Gastroesophageal sphincter (tissue), 4 donors: ENCODE results near the gene ZSWIM4. TPM values are rescaled to one million over a fixed set of nuclear protein-coding genes. Genes with fewer than 3 reads are reported as not detected.

Experiments
- ATAC-seq: fragments of 150-250 bp; one replicate; pipeline ENCODE4 v1.9.1; 2016; ENCODE audit warnings: mild to moderate bottlenecking, moderate library complexity
- H3K27ac ChIP-seq, 4 donors: fragments of 200-600 bp; sonication (generic) in 3 of 4; 1 replicate in 3 of 4; 2 replicates in 1 of 4; pipeline ENCODE4 v1.5.1; 2016 to 2019
- H3K27me3 ChIP-seq: fragments of 200-600 bp; sonication (generic); one replicate; pipeline ENCODE4 v1.5.1; 2019
- H3K36me3 ChIP-seq, 2 donors: fragments of 200-600 bp; sonication (generic); one replicate each; pipeline ENCODE4 v1.5.1; 2019; ENCODE audit warnings: control low read depth in 1 of 2
- H3K4me1 ChIP-seq, 3 donors: fragments of 200-600 bp; sonication (generic); 1 replicate in 2 of 3; 2 replicates in 1 of 3; pipeline ENCODE4 v1.5.1; 2016 to 2019; ENCODE audit warnings: control low read depth in 2 of 3
- H3K4me3 ChIP-seq, 2 donors: fragments of 200-600 bp; sonication (generic); one replicate each; pipeline ENCODE4 v1.5.1; 2019; ENCODE audit warnings: mild to moderate bottlenecking in 1 of 2, moderate library complexity in 1 of 2
- H3K9me3 ChIP-seq, 3 donors: fragments of 200-600 bp; sonication (generic); one replicate each; pipeline ENCODE4 v1.5.1; 2017 to 2019; ENCODE audit warnings: control low read depth in 2 of 3
- EP300 ChIP-seq: sonication (generic); formaldehyde crosslinking; IDR thresholded peaks from one replicate; pipeline ENCODE4 v1.6.1; 2017; ENCODE audit warnings: antibody characterized with exemption, mild to moderate bottlenecking
- POLR2A ChIP-seq, 2 donors: fragments of 450-650 bp; IDR thresholded peaks; one replicate each; pipeline ENCODE4 v1.6.1; 2017; ENCODE audit warnings: antibody characterized with exemption in 2 of 2, mild to moderate bottlenecking in 2 of 2, moderate library complexity in 1 of 2
- POLR2AphosphoS5 ChIP-seq: sonication (generic); formaldehyde crosslinking; IDR thresholded peaks from one replicate; pipeline ENCODE4 v1.6.1; 2017; ENCODE audit warnings: antibody characterized with exemption
- WGBS, 2 donors: methylation state at CpG; one replicate each; pipeline ENCODE4 v1.1.5; 2018; ENCODE audit warnings: low coverage in 1 of 2; 5-methylcytosine and 5-hydroxymethylcytosine counted together
- total RNA-seq, 4 donors: library from RNA; depleted of rRNA; stranded (reverse); fragments of >200 nt; gene quantifications; one replicate each; pipeline ENCODE4 v1.1.0, GENCODE V29; 2016
- TF ChIP-seq, protein P1 (sequence below), 4 experiments: fragments of 200-600 bp in 2 of 4; fragments of 450-650 bp in 2 of 4; sonication (generic) in 1 of 4; IDR thresholded peaks; one replicate each; pipeline ENCODE4 v1.5.1; 2017 to 2019; ENCODE audit warnings: antibody characterized with exemption in 4 of 4, mild to moderate bottlenecking in 2 of 4, moderate library complexity in 2 of 4

The ZSWIM4 gene
- total RNA-seq, 4 donors from 2014 or later: 3.9 to 9.2 (median 4.2) TPM

DNA sequence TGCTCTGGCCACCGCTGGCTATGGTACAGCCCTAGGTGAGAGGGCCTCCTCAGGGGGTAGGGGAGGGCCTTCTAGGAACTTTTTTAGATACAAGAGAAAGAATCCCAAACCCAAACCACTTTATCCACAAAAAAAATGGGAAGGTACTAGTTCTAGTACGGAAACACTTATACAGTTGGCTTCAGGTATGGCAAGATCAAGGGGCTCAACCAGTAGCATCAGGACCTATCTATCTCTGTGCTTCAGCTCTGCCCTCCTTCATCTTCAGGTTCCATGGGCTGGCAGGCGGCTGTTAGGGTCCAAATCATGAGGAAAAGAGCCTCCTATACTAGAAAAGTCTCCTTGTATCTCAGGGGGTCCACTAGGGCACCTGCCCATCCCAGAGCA, 29.2 kb upstream of the ZSWIM4 start:
- WGBS, 2 donors: 100% methylated on average over 1 of the region's 3 CpGs; no CpG with 5 or more reads in 1 of the 2 donors
- Histone ChIP-seq H3K4me3 (peak overlapping the region in 1 of 2 donors; percentile 62), H3K27me3 (no peaks in the 10 kb centered on the region), H3K4me1 (peaks cover 0 to 27% (median 0%) of the 10 kb centered on the region in 3 donors), H3K9me3 (no peaks in the 10 kb centered on the region), H3K36me3 (peaks cover 0 to 63% of the 10 kb centered on the region in 2 donors), H3K27ac (peak overlapping the region in 1 of 4 donors; percentile 84)
- no peak for ATAC-seq
- TF ChIP-seq, protein P1, sequence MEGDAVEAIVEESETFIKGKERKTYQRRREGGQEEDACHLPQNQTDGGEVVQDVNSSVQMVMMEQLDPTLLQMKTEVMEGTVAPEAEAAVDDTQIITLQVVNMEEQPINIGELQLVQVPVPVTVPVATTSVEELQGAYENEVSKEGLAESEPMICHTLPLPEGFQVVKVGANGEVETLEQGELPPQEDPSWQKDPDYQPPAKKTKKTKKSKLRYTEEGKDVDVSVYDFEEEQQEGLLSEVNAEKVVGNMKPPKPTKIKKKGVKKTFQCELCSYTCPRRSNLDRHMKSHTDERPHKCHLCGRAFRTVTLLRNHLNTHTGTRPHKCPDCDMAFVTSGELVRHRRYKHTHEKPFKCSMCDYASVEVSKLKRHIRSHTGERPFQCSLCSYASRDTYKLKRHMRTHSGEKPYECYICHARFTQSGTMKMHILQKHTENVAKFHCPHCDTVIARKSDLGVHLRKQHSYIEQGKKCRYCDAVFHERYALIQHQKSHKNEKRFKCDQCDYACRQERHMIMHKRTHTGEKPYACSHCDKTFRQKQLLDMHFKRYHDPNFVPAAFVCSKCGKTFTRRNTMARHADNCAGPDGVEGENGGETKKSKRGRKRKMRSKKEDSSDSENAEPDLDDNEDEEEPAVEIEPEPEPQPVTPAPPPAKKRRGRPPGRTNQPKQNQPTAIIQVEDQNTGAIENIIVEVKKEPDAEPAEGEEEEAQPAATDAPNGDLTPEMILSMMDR (IDR thresholded peaks at IDR 0.05): no peak
- TF ChIP-seq POLR2AphosphoS5 (no peak), POLR2A (IDR thresholded peaks at IDR 0.05) (no peak), EP300 (no peak)

DNA sequence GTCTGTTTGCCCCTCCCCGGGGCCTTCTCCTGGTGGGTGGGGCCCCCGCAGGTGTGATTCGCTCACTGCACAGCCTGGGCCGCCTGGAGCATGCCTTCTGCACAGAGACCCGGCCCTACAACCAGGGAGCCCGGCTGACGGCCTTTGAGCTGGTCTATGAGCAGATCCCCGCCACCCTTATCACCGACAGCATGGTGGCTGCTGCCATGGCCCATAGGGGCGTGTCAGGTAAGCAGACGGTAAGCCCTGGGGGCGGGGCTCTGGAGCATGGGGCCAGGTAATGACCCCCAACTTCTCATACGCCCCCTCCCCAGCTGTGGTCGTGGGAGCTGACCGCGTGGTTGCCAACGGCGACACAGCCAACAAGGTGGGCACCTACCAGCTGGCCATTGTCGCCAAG, 26.7 kb upstream of the ZSWIM4 start:
- Histone ChIP-seq H3K4me3 (no peak overlapping the region), H3K36me3 (peaks cover 0 to 54% of the 10 kb centered on the region in 2 donors)

GRCh38 chr19:13770013-13770635, 25.1 kb upstream of the ZSWIM4 start:
- Histone ChIP-seq H3K9me3 (no peaks in the 10 kb centered on the region), H3K27ac (no peak overlapping the region), H3K4me3 (no peak overlapping the region), H3K4me1 (peaks cover 0 to 29% (median 4%) of the 10 kb centered on the region in 3 donors), H3K36me3 (peaks cover 0 to 54% of the 10 kb centered on the region in 2 donors), H3K27me3 (no peaks in the 10 kb centered on the region)
- WGBS, 2 donors: 70 to 81% methylated on average over 4 to 7 of the region's 16 CpGs
- TF ChIP-seq, protein P1 (IDR thresholded peaks at IDR 0.05): no peak
- TF ChIP-seq POLR2A (IDR thresholded peaks at IDR 0.05) (no peak), POLR2AphosphoS5 (no peak), EP300 (no peak)
- no peak for ATAC-seq

More for the DNA sequence above, 26.7 kb upstream of the ZSWIM4 start:
- Histone ChIP-seq H3K27me3 (no peaks in the 10 kb centered on the region), H3K9me3 (no peaks in the 10 kb centered on the region), H3K27ac (no peak overlapping the region), H3K4me1 (peaks cover 0 to 24% (median 0%) of the 10 kb centered on the region in 3 donors)
- WGBS, 2 donors: 90% methylated on average over 2 of the region's 19 CpGs; no CpG with 5 or more reads in 1 of the 2 donors
- no peak for ATAC-seq
- TF ChIP-seq POLR2A (IDR thresholded peaks at IDR 0.05) (no peak), EP300 (no peak)
- TF ChIP-seq, protein P1 (IDR thresholded peaks at IDR 0.05): no peak

DNA sequence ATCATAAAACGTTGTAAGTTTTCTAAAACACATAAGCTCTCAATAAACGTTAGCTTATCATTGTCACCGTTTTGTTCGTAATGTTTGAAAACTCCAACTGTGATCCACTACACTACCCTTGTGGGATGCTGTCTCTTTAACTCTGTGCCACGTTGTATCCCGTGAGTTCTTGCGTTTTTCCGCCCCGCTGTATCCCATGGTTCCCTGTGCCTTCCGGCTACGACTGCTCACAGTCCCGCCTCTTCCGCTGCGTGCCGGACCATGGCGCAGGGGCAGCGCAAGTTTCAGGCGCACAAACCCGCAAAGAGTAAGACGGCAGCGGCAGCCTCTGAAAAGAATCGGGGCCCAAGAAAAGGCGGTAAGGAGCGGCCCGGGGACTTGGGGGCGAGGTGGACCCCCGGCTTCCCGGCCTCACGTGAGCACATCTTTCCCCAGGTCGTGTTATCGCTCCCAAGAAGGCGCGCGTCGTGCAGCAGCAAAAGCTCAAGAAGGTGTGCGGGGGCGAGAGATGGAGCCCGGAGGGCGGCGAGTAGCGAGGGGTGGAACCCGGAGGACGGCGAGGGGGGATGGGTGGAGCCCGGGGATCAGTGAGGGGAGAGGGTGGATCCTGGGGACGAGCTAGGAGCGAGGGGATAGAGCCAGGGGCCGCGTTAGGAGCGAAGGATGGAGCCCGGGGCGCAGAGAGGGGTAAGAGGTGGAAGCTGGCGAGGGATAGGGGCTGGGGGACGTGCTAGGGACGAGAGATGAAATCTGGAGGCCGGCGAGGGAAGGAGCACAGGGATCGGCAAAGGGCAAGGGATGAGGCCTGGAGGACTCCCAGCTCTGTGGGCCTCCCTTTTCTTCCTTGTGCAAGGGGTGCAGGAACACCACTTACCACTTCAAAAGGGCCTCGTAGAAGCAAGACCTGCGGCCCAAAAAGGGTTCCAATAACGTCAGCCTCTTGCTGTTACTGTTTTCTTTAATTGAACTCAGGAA, 20.7 kb upstream of the ZSWIM4 start, which contains the start of gene C19orf53:
TSS of gene C19orf53 (plus strand) at position 240 of the 975 bp plus-strand sequence. CDS start at position 262, 22 bp downstream.
- TF ChIP-seq POLR2A (IDR thresholded peaks at IDR 0.05) (peak; percentile 90 to 92), POLR2AphosphoS5 (peak; percentile 99), EP300 (no peak)
- TF ChIP-seq, protein P1 (IDR thresholded peaks at IDR 0.05): no peak
- Histone ChIP-seq H3K36me3 (peaks cover 0 to 65% of the 10 kb centered on the region in 2 donors), H3K4me3 (peak within 1 kb of the TSS; percentile 77 to 93), H3K4me1 (peaks cover 0 to 34% (median 12%) of the 10 kb centered on the region in 3 donors), H3K27ac (peak within 1 kb of the TSS; percentile 80 to 97 (median 94)), H3K9me3 (no peaks in the 10 kb centered on the region), H3K27me3 (no peaks in the 10 kb centered on the region)
- WGBS, 2 donors: 1% methylated on average over 31 to 40 of the region's 61 CpGs
- peak; percentile 97 for ATAC-seq
